Measurements from ENCODE around the gene FSTL4.

Gene FSTL4

DNA sequence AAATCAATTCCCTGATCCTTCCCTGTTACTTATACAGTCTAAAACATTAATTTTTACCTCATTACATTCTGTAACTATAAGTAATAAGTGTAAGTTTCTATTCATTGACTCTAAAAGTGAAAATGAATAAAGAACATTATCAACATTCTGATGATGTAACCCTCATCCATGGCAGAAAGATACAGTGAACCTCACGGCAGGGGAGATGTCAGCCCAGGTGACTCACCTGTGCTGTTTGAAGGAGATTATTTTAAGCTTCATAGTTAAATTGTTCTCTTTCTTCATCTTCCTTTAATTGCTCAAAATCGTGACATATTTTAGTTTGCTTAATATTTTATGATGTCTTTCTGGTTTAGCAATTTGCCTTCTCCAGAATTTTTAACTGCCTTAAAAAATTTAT lies 268.1 kb downstream of the FSTL4 start:
- no peaks in the 10 kb centered on the region for H3K36me3 ChIP-seq
- H3K9ac ChIP-seq: no peak overlapping the region
- no peak for TF ChIP-seq Cebpa-rat (IDR thresholded peaks at IDR 0.05)
- H3K9me3 ChIP-seq: no peaks in the 10 kb centered on the region
- no peaks in the 10 kb centered on the region for H4K20me1 ChIP-seq
- no peaks in the 10 kb centered on the region for H3K4me1 ChIP-seq
- no peak overlapping the region for H3K4me3 ChIP-seq
- H3K4me2 ChIP-seq: no peak overlapping the region
- H3K27ac ChIP-seq: no peak overlapping the region
- no peaks in the 10 kb centered on the region for H3K27me3 ChIP-seq

GRCh38 chr5:133343196-133343595 lies 269.1 kb downstream of the FSTL4 start:
- no peak for TF ChIP-seq Cebpa-rat (IDR thresholded peaks at IDR 0.05)
- Histone ChIP-seq H3K4me2 (no peak overlapping the region), H3K27me3 (no peaks in the 10 kb centered on the region), H3K4me1 (no peaks in the 10 kb centered on the region), H3K9me3 (no peaks in the 10 kb centered on the region), H3K27ac (no peak overlapping the region), H3K4me3 (no peak overlapping the region), H3K36me3 (no peaks in the 10 kb centered on the region), H4K20me1 (no peaks in the 10 kb centered on the region), H3K9ac (no peak overlapping the region)

DNA sequence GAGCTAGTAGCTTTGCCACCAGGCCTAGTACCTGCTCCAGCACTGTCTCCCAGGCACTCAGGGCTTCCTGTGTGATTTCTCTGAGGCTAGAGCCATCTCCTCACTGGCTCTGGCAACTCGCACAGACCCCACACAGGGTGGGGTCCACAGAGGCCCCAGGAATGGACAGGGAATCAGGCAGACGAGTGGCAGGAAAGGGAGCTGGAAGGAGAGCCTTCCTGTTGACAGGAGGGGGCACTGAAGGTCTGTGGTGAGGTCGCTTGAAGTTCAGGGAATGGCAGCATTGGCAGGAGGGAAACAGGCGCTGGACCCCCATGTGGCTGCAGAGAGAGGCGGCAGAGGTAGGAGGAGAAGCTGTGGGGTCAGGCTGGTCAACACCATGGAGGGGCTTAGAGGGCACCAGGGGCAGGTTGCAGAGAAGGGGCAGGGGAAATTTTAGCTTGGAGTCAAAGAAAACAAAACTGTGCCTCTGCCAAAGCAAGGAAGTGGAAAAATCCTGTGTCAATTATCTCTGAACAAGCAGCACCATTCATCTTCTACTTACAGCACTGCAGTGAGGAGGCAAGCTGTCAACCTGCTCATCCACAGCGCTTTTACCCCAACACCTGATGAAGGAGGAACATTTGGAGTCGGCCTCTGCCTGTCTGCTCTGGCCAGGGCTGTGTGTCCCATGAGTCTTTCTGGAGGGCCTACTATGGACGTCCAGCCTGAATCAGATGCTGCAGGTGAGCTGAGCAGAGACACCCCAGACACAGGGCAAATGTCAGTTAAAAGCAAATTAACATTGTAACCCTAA lies 270.2 kb downstream of the FSTL4 start:
- no peak for TF ChIP-seq Cebpa-rat (IDR thresholded peaks at IDR 0.05)
- H3K27ac ChIP-seq: no peak overlapping the region
- no peak overlapping the region for H3K9ac ChIP-seq
- no peak overlapping the region for H3K4me3 ChIP-seq
- no peaks in the 10 kb centered on the region for H3K36me3 ChIP-seq
- H3K4me2 ChIP-seq: no peak overlapping the region
- H3K4me1 ChIP-seq: no peaks in the 10 kb centered on the region
- H3K9me3 ChIP-seq: no peaks in the 10 kb centered on the region
- no peaks in the 10 kb centered on the region for H3K27me3 ChIP-seq
- H4K20me1 ChIP-seq: no peaks in the 10 kb centered on the region

GRCh38 chr5:133341296-133341695 lies 271.0 kb downstream of the FSTL4 start:
- H3K27me3 ChIP-seq: no peaks in the 10 kb centered on the region
- H3K9ac ChIP-seq: no peak overlapping the region
- TF ChIP-seq Cebpa-rat (IDR thresholded peaks at IDR 0.05): no peak
- peaks cover 4% of the 10 kb centered on the region for H3K4me1 ChIP-seq
- no peak overlapping the region for H3K27ac ChIP-seq
- no peak overlapping the region for H3K4me3 ChIP-seq
- H3K4me2 ChIP-seq: no peak overlapping the region
- H4K20me1 ChIP-seq: no peaks in the 10 kb centered on the region
- H3K36me3 ChIP-seq: no peaks in the 10 kb centered on the region
- H3K9me3 ChIP-seq: no peaks in the 10 kb centered on the region

GRCh38 chr5:133340822-133341221 lies 271.5 kb downstream of the FSTL4 start:
- Histone ChIP-seq H3K4me3 (no peak overlapping the region), H4K20me1 (no peaks in the 10 kb centered on the region), H3K36me3 (no peaks in the 10 kb centered on the region), H3K4me1 (peaks cover 8% of the 10 kb centered on the region), H3K9me3 (no peaks in the 10 kb centered on the region), H3K9ac (no peak overlapping the region), H3K27ac (no peak overlapping the region), H3K4me2 (no peak overlapping the region), H3K27me3 (no peaks in the 10 kb centered on the region)
- TF ChIP-seq Cebpa-rat (IDR thresholded peaks at IDR 0.05): no peak

DNA sequence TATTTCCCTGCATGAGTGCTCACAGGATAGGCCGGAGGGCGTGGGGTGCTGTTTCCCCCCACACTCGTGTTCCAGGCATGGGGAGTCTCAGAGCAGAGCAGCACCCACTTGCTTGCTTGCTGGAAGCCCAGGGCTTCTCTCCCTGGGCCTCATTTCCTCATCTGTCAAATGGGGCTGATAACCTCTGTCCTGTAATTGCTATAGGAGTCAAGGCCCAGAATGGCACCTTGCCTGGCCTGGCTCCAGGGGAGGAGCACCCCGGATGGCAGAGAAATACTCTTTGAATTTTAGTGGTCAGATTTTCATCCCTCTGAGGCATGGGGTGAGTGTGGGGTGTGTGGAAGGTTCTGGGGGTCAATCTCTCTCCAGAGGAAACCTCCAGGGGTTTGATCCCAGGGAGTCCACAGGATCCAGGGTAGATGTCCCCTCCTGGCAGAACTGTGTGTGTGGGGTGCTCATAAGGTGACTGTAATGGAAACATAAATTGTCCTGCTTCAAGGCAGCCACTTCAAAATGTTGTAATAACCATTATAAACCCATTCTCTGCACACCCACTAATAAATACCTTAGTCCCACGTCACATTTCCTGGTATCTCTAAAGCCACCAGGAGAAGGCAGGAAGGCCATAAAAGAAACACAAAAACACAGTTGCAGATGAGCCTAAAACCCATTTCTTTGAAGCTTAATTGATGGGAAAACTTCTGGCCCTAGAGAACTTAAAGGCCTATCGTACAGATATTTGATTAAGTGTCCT lies 272.2 kb downstream of the FSTL4 start:
- no peak for TF ChIP-seq Cebpa-rat (IDR thresholded peaks at IDR 0.05)
- no peaks in the 10 kb centered on the region for H3K36me3 ChIP-seq
- H3K27ac ChIP-seq: no peak overlapping the region
- H4K20me1 ChIP-seq: no peaks in the 10 kb centered on the region
- peaks cover 8% of the 10 kb centered on the region for H3K4me1 ChIP-seq
- no peaks in the 10 kb centered on the region for H3K9me3 ChIP-seq
- no peak overlapping the region for H3K9ac ChIP-seq
- H3K27me3 ChIP-seq: no peaks in the 10 kb centered on the region
- no peak overlapping the region for H3K4me2 ChIP-seq
- no peak overlapping the region for H3K4me3 ChIP-seq

DNA sequence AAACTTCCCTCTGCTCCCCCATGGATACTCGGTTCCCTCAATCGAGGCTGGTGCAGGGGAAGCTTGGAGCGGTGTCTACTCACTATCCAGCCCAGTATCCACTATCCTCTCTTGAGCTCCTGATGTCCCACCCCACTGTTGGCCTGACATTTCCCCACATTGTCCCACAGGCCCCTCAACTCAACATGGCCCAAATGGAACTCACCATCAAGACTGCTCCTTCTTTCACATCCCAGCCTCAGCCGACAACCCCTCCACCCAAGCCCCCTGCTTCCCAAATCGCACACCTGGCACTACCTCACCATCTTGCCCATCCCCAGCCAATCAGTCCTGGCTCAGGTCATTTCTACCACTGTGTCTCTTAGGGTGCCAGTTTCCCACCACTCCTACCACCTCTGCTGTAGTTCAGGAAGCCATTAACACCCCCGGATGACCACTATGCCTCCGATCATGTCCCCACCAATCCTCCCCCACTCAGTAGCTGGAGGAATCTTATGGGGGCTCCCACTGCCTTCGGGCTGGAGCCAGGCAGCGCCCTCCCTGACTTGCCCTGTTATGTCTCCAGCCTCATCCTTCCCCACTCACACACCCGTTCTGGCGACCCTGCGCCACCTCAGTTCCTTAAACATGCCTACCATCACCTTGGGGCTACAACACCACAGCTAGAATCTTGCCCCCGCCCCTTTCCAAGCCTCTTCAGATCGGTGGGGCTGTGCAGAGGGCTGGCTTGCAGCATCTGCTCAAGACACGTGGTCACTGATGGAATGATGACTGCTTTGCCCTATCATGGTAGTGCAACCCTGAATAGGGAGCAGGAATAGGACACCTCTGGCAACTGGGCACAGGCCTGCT lies 273.6 kb downstream of the FSTL4 start:
- Histone ChIP-seq H3K27me3 (no peaks in the 10 kb centered on the region), H3K27ac (no peak overlapping the region), H3K9ac (no peak overlapping the region), H3K36me3 (no peaks in the 10 kb centered on the region), H3K4me2 (no peak overlapping the region), H3K9me3 (no peaks in the 10 kb centered on the region), H4K20me1 (no peaks in the 10 kb centered on the region), H3K4me3 (no peak overlapping the region), H3K4me1 (peaks cover 8% of the 10 kb centered on the region)
- no peak for TF ChIP-seq Cebpa-rat (IDR thresholded peaks at IDR 0.05)

DNA sequence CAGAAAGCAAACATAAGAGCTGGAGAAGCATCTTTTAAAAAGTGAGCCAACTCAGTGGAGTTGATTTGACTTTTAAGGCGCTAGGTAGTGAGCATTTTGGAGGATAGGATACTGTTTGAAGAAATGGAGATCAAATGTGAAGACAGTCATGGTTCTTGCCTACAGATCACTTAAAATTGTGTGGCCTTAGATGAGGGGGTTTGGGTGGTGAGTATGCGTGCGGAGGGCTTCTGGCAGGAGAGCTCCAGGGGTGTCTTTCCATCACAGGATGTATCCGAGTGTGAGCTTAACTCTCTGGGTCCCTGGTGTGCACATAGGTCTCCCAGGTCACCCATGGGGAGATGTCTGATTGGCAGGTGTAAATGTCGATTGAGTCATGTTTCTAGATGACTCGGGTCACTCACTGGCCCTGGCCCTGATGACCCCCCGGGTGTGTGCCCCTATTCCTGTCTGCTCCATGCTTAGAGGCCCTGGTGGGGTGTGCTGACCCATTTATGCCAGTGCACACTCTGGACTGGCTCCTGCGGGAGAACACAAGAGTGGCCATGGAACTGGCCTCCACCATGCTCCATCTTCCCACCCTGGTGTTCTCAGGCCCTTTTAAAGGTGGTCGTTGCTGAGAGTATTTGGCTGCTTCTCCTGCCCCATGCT lies 274.4 kb downstream of the FSTL4 start:
- no peaks in the 10 kb centered on the region for H4K20me1 ChIP-seq
- no peaks in the 10 kb centered on the region for H3K27me3 ChIP-seq
- no peak for TF ChIP-seq Cebpa-rat (IDR thresholded peaks at IDR 0.05)
- H3K27ac ChIP-seq: no peak overlapping the region
- H3K4me1 ChIP-seq: peaks cover 8% of the 10 kb centered on the region
- no peak overlapping the region for H3K4me2 ChIP-seq
- no peak overlapping the region for H3K9ac ChIP-seq
- H3K9me3 ChIP-seq: no peaks in the 10 kb centered on the region
- H3K36me3 ChIP-seq: no peaks in the 10 kb centered on the region
- H3K4me3 ChIP-seq: no peak overlapping the region

DNA sequence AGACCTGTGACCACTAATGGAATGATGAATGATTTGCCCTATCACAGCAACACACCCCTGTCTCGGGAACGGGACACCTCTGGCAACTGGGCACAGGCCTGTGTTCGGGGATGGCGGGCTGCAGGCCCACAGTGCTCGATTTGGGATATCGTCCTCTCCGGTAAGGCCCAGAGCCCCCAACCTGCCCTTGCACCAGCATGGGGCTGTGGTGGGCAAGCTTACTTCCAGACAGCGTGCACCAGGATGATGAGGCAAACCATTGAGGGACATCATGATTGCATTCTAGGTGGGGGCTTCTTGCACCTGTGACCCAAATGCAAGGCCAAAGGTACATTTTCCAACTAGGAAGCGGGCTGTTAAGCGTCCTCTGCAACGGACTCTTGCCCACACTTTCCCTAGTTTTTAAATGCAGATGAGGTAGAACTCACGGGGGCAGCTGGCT lies 275.4 kb downstream of the FSTL4 start:
- Histone ChIP-seq H3K27ac (no peak overlapping the region), H3K27me3 (no peaks in the 10 kb centered on the region), H3K4me2 (no peak overlapping the region; the same call in 1 of the 2 replicates), H4K20me1 (no peaks in the 10 kb centered on the region), H3K4me1 (peaks cover 8% of the 10 kb centered on the region), H3K4me3 (no peak overlapping the region), H3K9ac (no peak overlapping the region), H3K9me3 (no peaks in the 10 kb centered on the region), H3K36me3 (no peaks in the 10 kb centered on the region)
- TF ChIP-seq Cebpa-rat (IDR thresholded peaks at IDR 0.05): no peak
